Esophagus mucosa (tissue), 1 donor: Measurements from ENCODE around the gene OIP5. TPM values are rescaled to one million over a fixed set of nuclear protein-coding genes. Genes with fewer than 3 reads are reported as not detected.
A peak's percentile ranks its signal among the peaks of the same experiment; 100 is the strongest.
"Not testable (repeated sequence)": the region's sequence is repeated elsewhere in the genome, so short reads cannot be mapped to it uniquely, and the experiment has no call there.

Experiments used
- ATAC-seq: fragments of 200-7000 bp; cut with Tn5 transposase; one replicate; pipeline ENCODE4 v1.9.1; 2020
- total RNA-seq: library from RNA; stranded (reverse); gene quantifications from one replicate; pipeline ENCODE4 v1.2.4, GENCODE V29; 2023
- donor health status: DM: yes; HTN: yes; CAD: no.

The OIP5 gene
- total RNA-seq, 1 donor from 2014 or later = 6.4 TPM

DNA sequence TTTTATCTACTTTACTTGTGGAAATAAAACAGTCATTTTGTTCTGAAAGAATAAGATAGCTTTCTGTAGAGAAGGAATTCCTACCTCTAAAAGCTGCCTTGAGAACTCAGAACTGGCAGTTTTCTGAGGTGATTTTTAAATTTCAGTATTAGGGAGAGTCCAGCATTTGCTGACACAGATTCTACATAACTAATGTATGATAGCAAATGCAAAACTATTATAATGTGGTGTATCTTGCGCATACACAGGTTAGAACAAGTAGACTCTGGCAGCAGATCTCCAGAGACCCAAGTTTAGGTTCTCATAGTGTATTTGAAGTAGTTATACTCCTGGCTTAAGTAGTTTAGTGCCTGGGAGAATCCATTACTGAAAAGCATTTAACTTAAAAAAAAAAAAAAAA lies 30.8 kb downstream of the OIP5 start:
- no peak for ATAC-seq

DNA sequence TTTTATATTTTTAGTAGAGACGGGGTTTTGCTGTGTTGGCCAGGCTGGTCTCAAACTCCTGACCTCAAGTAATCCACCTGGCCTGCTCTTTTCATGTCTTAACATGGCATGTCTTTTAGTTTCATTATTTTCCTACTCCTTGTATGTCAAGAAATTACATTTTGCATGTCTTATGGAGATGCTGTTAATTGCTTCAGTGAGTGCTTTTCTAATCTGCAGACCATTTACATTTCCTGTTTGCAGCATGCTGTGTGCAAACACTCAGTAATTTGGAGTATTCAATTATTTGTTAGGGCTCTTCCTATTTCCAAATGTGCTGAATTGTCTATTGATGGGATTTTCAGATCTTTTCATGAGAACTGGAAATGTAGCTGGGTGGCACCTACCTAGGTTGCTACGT lies 31.3 kb downstream of the OIP5 start:
- not testable (repeated sequence) for ATAC-seq

DNA sequence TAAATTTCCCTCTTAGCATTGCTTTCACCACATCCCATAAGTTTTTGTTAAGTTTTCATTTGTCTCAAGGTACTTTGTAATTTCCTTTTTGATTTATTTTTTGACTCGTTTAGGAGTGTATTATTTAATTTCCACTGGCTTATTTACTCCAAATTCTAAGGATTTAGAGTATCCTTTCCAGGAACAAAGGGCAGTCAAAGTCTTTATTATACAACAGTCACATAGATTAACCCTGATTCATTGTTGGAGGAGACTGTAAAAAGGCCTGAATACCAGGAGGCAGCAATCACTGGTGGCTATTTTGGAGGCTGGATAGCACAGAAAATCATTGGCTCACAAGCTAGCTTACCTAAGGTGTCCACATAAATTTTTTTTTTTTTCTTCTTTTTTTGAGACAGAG lies 39.9 kb downstream of the OIP5 start:
- no peak for ATAC-seq

DNA sequence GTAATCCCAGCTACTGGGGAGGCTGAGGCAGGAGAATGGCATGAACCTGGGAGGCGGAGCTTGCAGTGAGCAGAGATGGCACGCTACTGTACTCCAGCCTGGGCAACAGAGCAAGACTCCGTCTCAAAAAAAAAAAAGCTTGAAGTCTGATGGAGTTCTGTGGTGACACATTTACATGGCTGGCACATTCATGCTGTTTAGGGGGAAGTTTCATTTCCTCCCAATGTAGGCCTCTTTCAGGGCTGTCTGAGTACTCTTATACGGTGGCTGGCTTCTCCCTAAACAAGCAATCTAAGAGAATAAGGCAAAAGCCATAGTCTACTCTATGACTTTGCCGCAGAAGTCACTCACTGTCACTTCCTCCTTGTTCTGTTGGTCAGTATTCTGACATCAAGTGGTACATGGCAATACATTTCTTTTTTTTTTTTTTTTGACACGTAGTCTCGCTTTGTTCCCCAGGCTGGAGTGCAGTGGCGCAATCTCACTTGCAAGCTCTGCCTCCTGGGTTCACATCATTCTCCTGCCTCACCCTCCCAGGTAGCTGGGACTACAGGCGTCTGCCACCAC lies 41.2 kb downstream of the OIP5 start:
- peak; percentile 48 for ATAC-seq

DNA sequence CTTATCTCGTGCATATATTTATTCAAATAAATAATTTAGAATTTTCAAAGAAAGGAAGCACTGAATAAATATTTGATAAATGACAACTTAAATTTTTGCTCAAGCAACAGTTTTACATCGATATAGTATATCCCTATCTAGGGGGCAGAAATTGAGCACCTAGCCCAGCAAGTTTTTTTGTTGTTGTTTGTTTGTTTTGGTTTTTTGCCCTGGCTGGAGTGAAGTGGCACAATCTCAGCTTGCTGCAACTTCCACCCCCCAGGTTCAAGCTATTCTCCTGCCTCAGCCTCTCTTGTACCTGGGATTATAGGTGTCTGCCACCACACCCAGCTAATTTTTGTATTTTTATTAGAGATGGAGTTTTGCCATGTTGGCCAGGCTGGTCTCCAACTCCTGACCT lies 42.4 kb downstream of the OIP5 start:
- ATAC-seq = no peak

DNA sequence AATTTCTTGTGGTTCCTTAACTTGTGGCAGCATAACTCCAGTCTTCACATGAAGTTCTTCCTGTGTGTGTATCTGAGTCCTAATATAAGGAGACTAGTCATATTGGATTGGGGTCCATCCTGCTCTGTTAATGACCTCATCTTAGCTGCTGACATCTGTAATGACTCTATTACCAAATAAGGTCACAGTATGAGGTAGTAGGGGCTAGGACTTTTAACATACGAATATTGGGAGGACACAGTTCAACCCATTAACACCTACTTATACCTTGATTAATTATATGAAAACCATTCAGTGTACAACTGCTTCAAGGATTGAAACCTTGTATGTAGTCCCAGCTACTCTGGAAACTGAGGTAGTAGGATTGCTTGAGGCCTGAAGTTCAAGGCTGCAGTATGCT lies 43.9 kb downstream of the OIP5 start:
- ATAC-seq = no peak

DNA sequence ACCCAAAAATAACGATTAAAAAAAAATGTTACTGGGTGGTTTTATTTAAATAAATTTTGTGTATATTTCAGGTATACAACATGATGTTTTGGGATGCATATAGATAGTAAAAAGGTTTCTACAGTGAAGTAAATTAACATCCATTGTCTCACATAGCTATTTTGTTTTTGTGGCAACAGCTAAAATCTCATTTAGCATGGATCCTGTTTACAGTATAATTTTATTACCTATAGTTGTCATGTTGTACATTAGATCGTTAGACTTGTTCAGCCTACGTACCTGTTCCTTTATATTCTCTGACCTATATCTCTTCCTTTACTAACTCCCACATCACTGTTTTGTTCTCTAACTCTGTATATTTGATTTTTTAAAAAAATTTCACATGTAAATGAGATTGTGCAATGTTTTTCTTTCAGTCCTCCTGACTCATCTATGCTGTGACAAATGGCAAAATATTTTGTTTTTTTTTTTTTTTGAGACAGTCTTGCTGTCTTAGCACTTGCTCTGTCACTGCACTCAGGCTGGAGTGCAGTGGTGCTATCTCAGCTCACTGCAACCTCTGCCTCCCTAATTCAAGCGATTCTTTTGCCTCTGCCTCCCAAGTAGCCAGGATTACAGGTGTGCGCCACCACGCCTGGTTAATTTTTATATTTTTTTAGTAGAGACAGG lies 45.6 kb downstream of the OIP5 start:
- ATAC-seq = no peak

DNA sequence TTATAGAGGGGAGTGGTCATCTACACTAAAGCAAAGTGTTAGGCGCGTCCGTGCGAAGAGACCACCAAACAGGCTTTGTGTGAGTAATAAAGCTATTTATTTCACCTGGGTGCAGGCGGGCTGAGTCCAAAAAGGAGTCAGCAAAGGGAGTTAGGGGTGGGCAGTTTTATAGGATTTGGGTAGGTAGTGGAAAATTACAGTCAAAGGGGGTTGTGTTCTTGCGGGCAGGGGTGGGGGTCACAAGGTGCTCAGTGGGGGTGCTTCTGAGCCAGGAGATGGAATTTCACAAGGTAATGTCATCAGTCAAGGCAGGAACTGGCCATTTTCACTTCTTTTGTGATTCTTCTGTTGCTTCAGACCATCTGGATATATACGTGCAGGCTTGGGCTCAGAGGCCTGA lies 47.1 kb downstream of the OIP5 start:
- no peak for ATAC-seq

DNA sequence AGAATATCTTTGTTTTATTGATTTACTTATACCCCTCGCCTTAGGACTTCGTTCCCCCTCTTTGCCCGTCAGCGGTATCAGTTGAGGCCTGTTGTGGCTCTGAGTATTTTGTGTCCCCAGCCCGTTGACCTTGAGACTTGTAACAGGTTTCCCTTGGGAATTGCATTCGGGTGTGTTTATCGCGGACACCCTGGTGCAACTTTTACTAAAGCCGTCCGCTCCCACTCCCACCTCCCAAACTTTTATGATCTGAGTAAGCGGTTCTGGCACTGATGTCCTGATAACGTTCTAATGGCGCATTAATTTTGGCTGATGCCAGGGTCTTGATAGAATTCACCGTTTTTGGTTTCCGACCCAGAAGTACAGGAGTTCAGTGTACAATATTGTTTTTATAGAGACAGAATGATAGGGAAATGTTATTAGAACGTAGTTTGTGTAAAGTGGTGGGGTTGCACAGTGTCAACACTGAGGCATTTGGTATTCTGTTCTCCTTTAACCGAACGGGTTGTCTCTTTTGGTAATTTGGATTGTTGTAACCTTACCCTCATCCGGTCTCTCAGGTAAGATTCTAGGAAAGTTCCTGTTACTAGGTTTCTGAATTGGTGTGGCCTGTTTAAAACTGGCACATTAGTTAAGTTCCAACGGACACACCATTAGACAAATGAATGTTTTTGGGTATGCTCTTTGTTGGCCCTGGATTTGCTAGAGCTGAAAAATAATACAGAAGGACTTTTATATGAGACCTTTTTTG lies 47.8 kb downstream of the OIP5 start:
- ATAC-seq = no peak

DNA sequence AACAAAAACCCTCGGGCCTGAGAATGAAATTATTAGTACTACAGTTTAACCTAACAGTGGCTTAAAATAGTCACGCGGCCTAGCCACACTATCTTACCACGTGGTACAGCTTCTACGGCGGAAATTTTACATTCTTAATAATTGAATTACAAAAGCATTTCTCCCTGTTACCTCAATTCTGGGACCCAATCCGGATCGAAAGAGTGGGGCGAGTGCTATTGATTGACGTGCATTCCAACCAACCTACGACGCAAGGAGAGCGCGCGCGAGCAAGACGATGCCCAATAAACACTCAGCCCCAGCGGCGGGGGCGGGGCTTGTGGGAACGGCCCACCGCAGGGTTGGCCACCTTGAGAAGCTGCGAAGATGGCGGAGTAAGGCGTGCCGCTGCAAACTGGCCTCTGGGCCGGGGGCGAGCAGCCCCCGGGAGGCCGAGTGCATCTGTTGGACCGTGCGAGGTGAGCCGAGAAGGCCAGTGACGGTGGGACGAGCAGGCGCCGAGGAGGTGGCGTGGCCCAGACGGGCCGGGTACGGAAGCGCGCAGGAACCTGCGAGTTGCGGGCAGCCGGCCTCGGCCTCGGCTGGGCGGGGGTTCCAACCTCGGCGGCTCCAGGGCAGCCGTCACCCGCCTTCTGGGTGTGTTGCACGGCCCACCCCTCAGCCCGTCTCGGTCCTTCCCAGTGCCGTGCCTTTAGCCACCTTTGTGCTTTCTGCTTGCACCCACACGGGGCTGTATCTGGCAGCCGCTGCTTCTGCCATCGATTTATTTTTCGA lies 48.6 kb downstream of the OIP5 start:
- ATAC-seq = peak; percentile 98

DNA sequence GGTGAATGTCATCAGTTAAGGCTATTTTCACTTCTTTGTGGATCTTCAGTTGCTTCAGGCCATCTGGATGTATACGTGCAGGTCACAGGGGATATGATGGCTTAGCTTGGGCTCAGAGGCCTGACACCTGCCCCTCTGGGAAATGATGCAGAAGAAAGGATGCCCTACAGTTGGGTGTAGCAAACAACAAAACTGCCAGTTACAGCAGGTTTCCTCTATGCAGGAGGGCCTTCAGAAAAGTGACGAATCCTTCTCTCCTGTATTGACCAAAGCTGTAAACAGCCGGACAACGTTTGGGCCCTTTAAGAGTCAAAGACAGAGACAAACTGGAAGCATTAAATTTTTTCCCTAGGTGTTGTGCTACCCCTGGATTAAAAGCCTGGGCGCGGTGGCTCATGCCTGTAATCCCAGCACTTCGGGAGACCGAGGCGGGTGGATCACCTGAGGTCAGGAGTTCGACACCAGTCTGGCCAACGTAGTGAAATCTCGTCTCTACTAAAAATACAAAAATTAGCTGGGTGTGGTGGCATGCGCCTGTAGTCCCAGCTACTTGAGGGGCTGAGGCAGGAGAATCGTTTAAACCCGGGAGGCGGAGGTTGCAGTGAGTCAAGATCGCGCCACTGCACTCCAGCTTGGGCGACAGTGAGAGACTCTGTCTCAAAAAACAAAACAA lies 49.3 kb downstream of the OIP5 start:
- ATAC-seq = not testable (repeated sequence)

DNA sequence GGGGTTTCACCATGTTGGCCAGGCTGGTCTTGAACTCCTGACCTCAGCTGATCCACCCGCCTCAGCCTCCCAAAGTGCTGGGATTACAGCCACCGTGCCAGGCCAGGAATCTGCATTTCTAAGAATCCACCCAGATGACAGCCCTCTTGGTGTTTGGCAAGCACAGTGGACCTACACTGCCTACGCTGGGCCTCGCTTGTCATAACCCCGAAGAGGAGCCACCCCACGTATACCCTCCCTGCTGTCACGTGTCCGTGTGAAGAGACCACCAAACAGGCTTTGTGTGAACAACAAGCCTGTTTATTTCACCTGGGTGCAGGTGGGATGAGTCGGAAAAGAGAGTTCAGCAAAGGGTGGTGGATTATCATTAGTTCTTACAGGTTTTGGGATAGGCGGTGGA lies 50.0 kb downstream of the OIP5 start:
- not testable (repeated sequence) for ATAC-seq

DNA sequence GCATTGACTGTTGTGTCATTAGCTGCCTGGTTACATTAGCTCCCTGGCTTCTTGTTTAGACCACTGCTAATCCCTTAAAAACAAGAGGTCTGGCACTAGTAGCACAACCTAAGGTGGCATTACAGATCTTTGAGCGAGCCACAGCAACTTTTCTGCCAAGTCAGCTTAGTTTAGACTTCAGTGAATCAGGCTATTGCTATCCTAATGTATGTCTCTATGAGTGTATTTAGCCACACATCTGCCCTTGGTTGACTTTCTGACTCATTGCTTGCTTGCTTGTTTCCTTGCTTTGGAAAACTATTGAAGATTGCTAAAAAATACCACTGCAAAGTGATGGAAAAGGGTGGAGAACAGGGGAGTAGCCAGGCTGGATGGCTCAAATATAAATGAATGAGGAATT lies 51.2 kb downstream of the OIP5 start:
- peak; percentile 42 for ATAC-seq

DNA sequence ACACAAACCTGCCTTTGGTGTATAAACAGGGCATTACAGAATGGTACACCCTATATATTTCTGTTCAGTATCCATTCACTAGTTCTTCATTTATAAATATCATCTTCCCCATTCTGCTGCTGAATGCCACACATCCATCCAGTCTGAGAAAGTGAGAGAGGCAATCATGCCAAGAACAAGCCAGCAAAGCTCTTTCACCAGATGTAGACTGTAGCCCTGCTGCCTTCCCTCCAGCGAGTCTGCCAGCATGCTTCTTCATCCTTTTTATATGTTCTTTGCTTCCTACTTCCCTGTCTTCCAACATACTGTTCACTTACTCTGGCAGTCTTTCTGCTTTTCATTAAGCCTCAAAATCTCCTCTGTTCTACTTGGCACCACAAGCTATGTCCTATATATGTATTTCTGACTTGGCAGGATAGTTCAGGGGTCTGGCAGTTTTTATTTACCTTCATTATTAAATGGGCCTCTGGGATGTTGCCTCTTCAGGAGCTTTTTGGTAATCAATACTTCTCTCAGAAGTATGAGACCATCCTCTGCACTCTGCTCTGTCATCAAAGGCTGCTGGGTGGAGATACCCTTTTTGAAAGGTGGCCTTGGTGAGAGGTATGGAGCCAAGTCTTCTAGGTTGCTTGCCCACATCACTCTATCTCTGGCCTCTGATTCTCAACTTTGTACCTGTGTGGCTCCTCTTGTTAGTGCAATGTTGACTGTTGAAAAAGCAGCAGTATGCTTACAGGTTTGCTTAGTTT lies 52.7 kb downstream of the OIP5 start:
- no peak for ATAC-seq

DNA sequence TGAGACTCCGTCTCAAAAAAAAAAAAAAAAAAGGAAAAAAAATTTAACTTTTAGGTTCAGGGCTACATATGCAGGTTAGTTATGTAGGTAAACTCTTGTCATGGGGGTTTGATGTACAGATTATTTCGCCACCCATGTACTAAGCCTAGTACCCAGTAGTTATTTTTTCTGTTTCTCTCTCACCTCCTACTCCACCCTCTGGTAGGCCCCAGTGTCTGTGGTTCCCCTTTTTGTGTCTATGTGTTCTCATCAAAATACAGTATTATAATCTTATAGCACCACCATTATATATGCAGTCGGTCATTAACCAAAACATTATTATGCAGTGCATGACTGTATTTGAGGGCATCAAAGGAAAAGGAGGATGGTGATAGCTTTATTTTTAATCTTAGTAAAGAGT lies 54.1 kb downstream of the OIP5 start:
- no peak for ATAC-seq

DNA sequence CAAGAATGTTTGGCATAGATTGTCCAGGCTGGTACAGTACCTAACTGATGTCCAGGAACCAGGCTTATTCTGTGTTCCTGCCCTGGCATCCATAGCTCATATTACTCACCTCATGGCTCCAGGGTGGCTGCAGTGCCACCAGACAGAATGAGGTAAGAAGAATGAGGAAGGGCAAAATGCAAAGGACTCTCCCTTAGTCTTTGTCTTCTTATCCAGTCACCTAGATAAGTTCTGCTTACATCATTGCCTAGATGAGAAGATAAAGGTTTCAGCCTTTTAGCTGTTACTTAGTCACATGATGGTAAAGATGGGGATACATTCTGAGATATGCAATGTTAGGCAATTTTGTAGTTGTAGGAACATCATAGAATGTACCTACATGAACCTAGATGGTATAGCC lies 55.6 kb downstream of the OIP5 start:
- peak; percentile 70 for ATAC-seq

DNA sequence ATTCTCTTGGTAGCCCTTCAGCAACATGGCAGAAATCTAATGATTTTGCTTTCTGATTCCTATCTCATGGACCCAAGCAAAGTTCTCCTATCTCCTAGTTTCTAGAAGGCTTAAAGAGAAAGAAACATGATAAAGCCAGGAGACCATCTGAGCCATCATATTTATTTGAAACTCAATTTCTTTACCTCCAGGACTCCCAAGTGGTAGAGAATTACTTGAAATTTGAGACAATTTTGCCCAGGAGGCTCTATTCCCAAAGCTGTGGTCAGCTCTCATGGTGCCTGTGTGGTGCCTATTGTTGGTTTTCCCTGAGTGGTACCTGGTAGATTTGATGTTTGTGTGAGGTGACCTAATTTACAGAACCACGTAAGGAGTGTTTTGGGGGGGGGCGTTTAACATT lies 62.5 kb downstream of the OIP5 start:
- no peak for ATAC-seq

DNA sequence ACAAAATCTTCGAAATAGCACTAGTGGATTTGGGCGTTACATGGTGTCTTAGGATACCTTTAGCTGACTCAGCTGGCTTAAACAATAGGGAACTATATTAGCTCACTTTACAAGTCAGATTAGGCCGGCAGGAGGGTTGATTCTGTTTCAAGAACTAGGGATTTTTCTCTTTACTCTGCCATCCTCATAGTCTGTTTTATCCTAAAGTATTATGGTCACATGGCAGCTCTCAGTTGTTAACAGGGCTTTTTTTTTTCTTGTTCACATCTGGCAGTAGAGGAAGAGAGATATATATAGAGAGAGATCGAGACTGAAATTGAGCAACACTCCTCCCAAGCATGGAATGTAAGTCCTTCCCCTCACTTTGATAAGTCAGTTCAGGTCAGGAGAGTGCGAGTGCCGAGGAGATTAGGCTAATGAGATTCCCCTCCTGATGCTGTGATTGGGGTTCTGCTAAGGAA lies 68.5 kb downstream of the OIP5 start:
- ATAC-seq = peak; percentile 86

DNA sequence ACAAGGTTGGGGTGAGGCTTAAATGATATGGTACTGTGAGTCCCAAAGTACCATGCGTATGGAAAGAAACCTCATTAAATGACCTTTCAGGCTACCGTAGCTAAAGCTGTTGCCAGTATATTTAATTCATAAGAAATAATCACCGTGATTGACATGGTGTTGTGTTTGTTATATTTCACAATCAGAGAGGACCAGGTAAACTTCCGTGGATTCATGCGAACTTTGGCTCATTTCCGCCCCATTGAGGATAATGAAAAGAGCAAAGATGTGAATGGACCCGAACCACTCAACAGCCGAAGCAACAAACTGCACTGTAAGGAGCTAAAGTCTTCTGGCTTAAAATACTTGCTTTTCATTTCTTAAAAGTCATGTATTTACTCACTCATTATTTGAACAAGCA lies 69.8 kb downstream of the OIP5 start:
- ATAC-seq = no peak

DNA sequence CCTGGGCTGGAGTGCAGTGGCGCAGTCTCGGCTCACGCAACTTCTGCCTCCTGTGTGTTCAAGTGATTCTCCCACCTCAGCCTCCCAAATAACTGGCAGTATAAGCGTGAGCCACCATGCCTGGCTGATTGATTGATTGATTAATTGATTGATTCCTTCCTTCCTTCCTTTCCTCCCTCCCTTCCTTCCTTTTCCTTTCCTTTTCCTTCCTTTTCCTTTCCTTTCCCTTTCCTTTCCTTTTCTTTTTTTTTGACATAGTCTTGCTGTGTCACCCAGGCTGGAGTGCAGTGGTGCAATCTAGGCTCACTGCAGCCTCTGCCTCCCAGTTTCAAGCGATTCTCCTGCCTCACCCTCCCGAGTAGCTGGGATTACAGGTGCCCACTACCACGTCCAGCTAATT lies 71.5 kb downstream of the OIP5 start:
- ATAC-seq = not testable (repeated sequence)

DNA sequence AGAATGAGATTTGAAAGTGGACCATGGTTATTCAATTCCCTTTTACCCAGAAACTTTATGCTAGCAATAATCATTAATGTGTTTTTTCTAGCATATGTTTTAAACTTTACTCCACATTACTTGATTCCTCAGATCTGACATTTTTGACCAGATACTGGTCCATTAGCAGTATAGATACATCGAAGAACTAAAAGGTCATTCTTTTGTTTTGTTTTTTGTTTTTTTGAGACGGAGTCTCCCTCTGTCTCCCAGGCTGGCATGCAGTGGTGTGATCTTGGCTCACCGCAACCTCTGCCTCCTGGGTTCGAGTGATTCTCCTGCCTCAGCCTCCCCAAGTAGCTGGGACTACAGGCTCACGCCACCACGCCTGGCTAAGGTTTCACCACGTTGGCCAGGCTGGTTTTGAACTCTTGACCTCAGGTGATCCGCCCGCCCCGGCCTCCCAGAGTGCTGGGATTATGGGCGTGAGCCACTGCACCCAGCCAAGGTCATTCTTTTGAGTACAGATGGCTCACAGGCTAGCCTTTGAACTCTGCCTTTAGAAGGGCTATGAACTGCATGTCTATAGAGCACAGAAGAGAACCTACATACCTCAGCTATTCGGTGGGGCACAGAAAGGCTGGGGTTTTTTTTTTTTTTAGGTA lies 72.7 kb downstream of the OIP5 start:
- no peak for ATAC-seq
